Daoy (cell line): ENCODE data around the gene TOE1. TPM values are rescaled to one million over a fixed set of nuclear protein-coding genes. Genes with fewer than 3 reads are reported as not detected.

Experiments
- total RNA-seq: library from RNA; depleted of rRNA; stranded (reverse); fragments of >200 nt; shearing (Covaris generic); gene quantifications from 2 replicates; pipeline ENCODE4 v1.2.3, GENCODE V29; 2014; rRNA removed

The TOE1 gene
- total RNA-seq, 1 experiment from 2014 or later = 42.1 TPM

Other genes with a start within 250 kb of the TOE1 start
- gene ZSWIM5, start 133.6 kb upstream of the TOE1 start, total RNA-seq = 1.4 and 1.8 TPM in 2 replicates
- not detected in 2 replicates for gene HPDL, start 13.3 kb upstream of the TOE1 start, total RNA-seq
- 24.1 and 28.0 TPM in 2 replicates for gene MUTYH, start 270 bp downstream of the TOE1 start, total RNA-seq
- 0.45 and 0.91 TPM in 2 replicates for gene TESK2, start 151.0 kb downstream of the TOE1 start, total RNA-seq
- gene CCDC163, start 159.9 kb downstream of the TOE1 start, total RNA-seq = 1.9 and 3.0 TPM in 2 replicates
- 10.7 and 19.7 TPM in 2 replicates for gene MMACHC, start 160.1 kb downstream of the TOE1 start, total RNA-seq
- gene PRDX1, start 181.7 kb downstream of the TOE1 start, total RNA-seq = 791 and 852 TPM in 2 replicates
- 124 and 150 TPM in 2 replicates for gene AKR1A1, start 210.7 kb downstream of the TOE1 start, total RNA-seq
- gene NASP, start 243.9 kb downstream of the TOE1 start, total RNA-seq = 145 and 155 TPM in 2 replicates